ENCODE data around the gene ALOX12B.
"Not testable (repeated sequence)": the region's sequence is repeated elsewhere in the genome, so short reads cannot be mapped to it uniquely, and the experiment has no call there.

Gene ALOX12B

DNA sequence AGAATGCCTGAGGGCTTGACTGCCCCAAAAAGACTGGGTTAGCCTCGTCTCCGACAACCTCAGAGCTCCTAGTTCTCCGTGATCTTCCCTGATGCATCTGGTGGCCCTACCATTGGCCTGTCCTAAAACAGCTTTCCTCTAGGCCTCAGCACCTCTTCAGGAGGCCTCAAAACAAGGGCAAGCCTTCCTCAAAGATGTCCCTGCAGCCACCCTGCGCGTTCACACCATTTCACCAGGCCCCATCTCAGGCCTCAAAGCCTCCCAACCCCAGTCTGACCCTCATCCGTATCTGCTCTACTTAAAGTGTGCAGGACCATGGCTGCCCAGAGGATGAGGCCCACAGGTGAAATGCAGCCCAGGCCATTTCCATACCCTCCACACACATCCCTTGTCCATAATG is 23.4 kb upstream of the ALOX12B start:
- DNase-seq (ENCODE audit: low read depth in 1 of 2, low spot score in 1 of 2): no peak
- in situ Hi-C loops (cut with HindIII; ENCODE audit: low pct_unique_long_range_greater_than_20kb, low sequenced_read_pairs): no loop called here
- TF ChIP-seq JUND (IDR thresholded peaks at IDR 0.05; ENCODE audit: low read depth): no peak

DNA sequence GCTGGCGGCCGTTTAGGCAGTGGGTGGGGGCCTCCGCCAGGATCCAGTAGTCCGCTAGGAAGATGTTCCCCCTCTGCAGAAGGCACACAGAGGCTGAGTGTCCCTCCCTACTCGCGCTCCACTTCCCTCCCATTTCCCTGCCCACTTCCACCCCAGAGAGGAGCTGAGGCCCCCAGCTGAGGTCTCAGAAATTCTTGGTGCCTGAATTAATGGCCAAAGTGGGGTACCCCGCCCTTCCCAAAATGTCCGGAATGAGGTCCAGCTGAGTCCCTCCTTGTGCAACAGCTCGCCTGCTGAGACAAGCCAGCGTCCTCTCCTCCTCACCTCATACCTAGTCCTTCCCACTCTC is 22.9 kb upstream of the ALOX12B start:
- TF ChIP-seq JUND (IDR thresholded peaks at IDR 0.05; ENCODE audit: low read depth): no peak
- in situ Hi-C loops (cut with HindIII; ENCODE audit: low pct_unique_long_range_greater_than_20kb, low sequenced_read_pairs): no loop called here
- DNase-seq (ENCODE audit: low read depth in 1 of 2, low spot score in 1 of 2): no peak

- in situ Hi-C loops (cut with HindIII; ENCODE audit: low pct_unique_long_range_greater_than_20kb, low sequenced_read_pairs): no loop called here
- no peak for DNase-seq (ENCODE audit: low read depth in 1 of 2, low spot score in 1 of 2)
- no peak for TF ChIP-seq JUND (IDR thresholded peaks at IDR 0.05; ENCODE audit: low read depth)
Observed at GRCh38 chr17:8109661-8110455, 22.3 kb upstream of the ALOX12B start.

- TF ChIP-seq JUND (IDR thresholded peaks at IDR 0.05; ENCODE audit: low read depth): no peak
- DNase-seq (ENCODE audit: low read depth in 1 of 2, low spot score in 1 of 2): no peak
- in situ Hi-C loops (cut with HindIII; ENCODE audit: low pct_unique_long_range_greater_than_20kb, low sequenced_read_pairs): no loop called here
Observed at GRCh38 chr17:8108972-8109660, 21.6 kb upstream of the ALOX12B start.

GRCh38 chr17:8106980-8107379 is 19.5 kb upstream of the ALOX12B start:
- in situ Hi-C loops (cut with HindIII; ENCODE audit: low pct_unique_long_range_greater_than_20kb, low sequenced_read_pairs); DNase-seq (ENCODE audit: low read depth in 1 of 2, low spot score in 1 of 2): not testable (repeated sequence)

GRCh38 chr17:8105957-8106398 is 18.5 kb upstream of the ALOX12B start:
- no peak for DNase-seq (ENCODE audit: low read depth in 1 of 2, low spot score in 1 of 2)
- in situ Hi-C loops (cut with HindIII; ENCODE audit: low pct_unique_long_range_greater_than_20kb, low sequenced_read_pairs): no loop called here

DNA sequence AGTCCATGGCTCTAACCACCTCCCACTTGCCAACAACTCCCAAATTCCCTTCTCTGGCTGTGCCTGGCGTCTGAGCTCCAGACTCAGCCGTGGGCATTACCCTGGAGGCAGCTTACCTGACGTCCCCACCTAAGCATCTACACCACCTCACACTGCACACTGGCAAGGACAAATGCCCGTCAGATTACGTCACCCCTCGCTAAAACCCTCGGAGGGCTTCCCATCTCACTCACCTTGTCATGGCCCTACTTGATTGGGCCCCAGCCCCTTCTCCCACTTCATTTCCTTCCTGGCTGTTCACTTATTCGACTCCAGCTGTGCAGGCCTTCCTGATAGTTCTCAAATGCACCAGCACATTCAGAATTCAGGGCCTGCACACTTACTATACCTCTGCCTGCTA is 17.4 kb upstream of the ALOX12B start:
- no peak for TF ChIP-seq JUND (IDR thresholded peaks at IDR 0.05; ENCODE audit: low read depth)
- in situ Hi-C loops (cut with HindIII; ENCODE audit: low pct_unique_long_range_greater_than_20kb, low sequenced_read_pairs): no loop called here
- no peak for DNase-seq (ENCODE audit: low read depth in 1 of 2, low spot score in 1 of 2)

More at GRCh38 chr17:8105957-8106398, 18.5 kb upstream of the ALOX12B start:
- TF ChIP-seq JUND (IDR thresholded peaks at IDR 0.05; ENCODE audit: low read depth): no peak

DNA sequence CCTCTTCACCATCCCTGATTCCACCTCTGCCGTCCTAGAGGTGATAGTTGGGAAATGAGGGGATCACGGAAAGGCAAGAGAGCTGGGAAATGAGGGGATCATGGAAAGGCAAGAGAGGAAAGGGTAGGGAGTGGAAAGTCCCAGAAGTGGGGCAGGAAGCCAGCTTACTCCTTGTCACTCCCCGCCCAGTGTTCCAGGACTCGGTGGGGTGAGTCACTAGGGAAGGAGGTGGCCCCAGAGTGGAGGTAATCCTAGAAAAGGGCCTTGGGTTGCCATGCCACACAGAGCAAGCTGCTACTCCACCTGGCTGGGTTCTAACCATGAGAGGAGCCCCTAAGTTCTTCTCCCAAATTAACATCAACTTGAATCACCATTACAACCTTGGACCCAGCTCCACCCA is 16.0 kb upstream of the ALOX12B start:
- DNase-seq (ENCODE audit: low read depth in 1 of 2, low spot score in 1 of 2): no peak
- no peak for TF ChIP-seq JUND (IDR thresholded peaks at IDR 0.05; ENCODE audit: low read depth)
- in situ Hi-C loops (cut with HindIII; ENCODE audit: low pct_unique_long_range_greater_than_20kb, low sequenced_read_pairs): no loop called here

- no peak for DNase-seq (ENCODE audit: low read depth in 1 of 2, low spot score in 1 of 2)
- TF ChIP-seq JUND (IDR thresholded peaks at IDR 0.05; ENCODE audit: low read depth): no peak
- in situ Hi-C loops (cut with HindIII; ENCODE audit: low pct_unique_long_range_greater_than_20kb, low sequenced_read_pairs): no loop called here
Observed at GRCh38 chr17:8101721-8102120, 14.2 kb upstream of the ALOX12B start.

DNA sequence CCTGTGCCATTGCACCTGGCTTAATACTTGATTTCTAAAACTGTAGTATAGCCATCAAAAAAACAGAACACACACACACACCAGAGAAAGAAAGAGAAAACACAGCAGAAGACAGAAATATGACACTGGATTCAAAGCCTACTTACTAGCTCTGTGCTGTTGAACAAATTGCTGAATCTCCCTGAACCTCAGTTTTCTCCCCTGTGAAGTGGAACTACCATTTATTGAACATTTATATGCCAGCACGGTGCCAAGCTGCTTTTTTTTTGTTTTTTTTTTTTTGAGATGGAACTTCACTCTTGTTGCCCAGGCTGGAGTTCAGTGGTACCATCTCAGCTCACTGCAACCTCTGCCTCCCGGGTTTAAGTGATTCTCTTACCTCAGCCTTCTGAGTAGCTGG is 13.2 kb upstream of the ALOX12B start:
- in situ Hi-C loops (cut with HindIII; ENCODE audit: low pct_unique_long_range_greater_than_20kb, low sequenced_read_pairs): no loop called here

GRCh38 chr17:8100111-8100510 is 12.6 kb upstream of the ALOX12B start:
- in situ Hi-C loops (cut with HindIII; ENCODE audit: low pct_unique_long_range_greater_than_20kb, low sequenced_read_pairs): no loop called here
- DNase-seq (ENCODE audit: low read depth in 1 of 2, low spot score in 1 of 2): no peak
- no peak for TF ChIP-seq JUND (IDR thresholded peaks at IDR 0.05; ENCODE audit: low read depth)

More for the DNA sequence above, 13.2 kb upstream of the ALOX12B start:
- TF ChIP-seq JUND (IDR thresholded peaks at IDR 0.05; ENCODE audit: low read depth): no peak
- no peak for DNase-seq (ENCODE audit: low read depth in 1 of 2, low spot score in 1 of 2)

DNA sequence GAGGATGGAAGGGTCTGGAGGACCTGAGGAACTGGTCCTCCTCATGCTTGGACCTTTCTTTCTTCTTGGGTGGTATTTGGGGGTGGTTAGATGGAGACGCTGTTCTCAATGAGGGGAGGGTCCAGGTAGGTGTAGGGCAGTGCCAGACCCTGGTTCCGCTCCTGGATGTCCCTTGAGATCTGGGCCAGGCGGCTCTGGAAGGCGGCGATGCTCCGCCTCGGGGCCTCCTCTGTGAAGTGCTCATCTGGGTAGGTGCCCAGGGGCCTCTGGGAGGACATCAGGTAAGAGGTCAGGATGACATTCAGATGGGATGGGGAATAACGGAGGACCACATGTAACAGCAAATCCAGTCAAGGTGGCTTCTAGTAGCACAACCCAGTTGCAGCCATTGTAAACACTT is 9.0 kb upstream of the ALOX12B start:
- in situ Hi-C loops (cut with HindIII; ENCODE audit: low pct_unique_long_range_greater_than_20kb, low sequenced_read_pairs): no loop called here
- no peak for TF ChIP-seq JUND (IDR thresholded peaks at IDR 0.05; ENCODE audit: low read depth)
- no peak for DNase-seq (ENCODE audit: low read depth in 1 of 2, low spot score in 1 of 2)

- DNase-seq (ENCODE audit: low read depth in 1 of 2, low spot score in 1 of 2): no peak
- no peak for TF ChIP-seq JUND (IDR thresholded peaks at IDR 0.05; ENCODE audit: low read depth)
- in situ Hi-C loops (cut with HindIII; ENCODE audit: low pct_unique_long_range_greater_than_20kb, low sequenced_read_pairs): no loop called here
Observed at GRCh38 chr17:8095361-8095760, 7.8 kb upstream of the ALOX12B start.
